ENCODE data around the gene VAX1.
"Not testable (repeated sequence)": the region's sequence is repeated elsewhere in the genome, so short reads cannot be mapped to it uniquely, and the experiment has no call there.

Gene VAX1, protein sequence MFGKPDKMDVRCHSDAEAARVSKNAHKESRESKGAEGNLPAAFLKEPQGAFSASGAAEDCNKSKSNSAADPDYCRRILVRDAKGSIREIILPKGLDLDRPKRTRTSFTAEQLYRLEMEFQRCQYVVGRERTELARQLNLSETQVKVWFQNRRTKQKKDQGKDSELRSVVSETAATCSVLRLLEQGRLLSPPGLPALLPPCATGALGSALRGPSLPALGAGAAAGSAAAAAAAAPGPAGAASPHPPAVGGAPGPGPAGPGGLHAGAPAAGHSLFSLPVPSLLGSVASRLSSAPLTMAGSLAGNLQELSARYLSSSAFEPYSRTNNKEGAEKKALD

DNA sequence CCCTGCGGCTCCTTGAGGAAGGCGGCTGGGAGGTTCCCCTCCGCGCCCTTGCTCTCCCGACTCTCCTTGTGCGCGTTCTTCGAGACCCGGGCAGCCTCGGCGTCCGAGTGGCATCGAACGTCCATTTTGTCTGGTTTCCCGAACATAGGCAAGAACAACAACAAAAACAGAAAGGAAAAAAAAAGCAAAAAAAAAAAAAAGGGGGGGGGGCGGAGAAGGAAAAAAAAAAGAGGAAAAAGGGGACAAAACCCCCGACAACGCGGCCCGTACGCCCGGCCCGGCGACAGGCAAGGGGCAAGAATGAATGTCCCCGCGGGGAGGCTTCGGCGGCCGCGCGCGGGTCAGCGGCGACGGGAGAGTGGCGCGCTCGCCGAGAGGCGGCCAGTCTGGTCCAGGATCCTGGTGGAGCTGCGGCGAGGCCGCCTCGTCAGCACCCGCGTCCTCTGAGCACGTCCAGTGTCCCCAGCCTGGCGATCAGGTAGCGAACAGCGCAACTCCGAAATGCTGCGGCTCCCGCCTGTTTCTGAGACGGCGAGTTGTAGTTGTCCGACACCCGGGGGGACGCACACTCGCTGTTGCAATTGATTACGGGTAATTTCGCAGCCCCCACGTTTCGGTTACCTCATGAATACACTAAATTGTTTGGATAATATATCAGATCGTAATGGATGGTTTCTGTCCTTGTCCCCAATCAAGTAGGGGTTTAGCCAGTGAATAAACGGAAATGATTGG, at the start of gene VAX1:
Gene VAX1, minus strand, starts transcription at position 360 of the 732 bp plus-strand sequence. Its CDS starts 214 bp downstream, at position 146.
- TF ChIP-seq, protein P1, sequence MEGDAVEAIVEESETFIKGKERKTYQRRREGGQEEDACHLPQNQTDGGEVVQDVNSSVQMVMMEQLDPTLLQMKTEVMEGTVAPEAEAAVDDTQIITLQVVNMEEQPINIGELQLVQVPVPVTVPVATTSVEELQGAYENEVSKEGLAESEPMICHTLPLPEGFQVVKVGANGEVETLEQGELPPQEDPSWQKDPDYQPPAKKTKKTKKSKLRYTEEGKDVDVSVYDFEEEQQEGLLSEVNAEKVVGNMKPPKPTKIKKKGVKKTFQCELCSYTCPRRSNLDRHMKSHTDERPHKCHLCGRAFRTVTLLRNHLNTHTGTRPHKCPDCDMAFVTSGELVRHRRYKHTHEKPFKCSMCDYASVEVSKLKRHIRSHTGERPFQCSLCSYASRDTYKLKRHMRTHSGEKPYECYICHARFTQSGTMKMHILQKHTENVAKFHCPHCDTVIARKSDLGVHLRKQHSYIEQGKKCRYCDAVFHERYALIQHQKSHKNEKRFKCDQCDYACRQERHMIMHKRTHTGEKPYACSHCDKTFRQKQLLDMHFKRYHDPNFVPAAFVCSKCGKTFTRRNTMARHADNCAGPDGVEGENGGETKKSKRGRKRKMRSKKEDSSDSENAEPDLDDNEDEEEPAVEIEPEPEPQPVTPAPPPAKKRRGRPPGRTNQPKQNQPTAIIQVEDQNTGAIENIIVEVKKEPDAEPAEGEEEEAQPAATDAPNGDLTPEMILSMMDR (conservative IDR thresholded peaks at IDR 0.05; ENCODE audit: low read depth, low read length), result no peak
- H3K4me3 ChIP-seq (ENCODE audit: low read length), result peak within 1 kb of the TSS; percentile 27
- no peak for DNase-seq (ENCODE audit: low read depth)

- DNase-seq (ENCODE audit: low read depth), result no peak
- no peak overlapping the region for H3K4me3 ChIP-seq (ENCODE audit: low read length)
- TF ChIP-seq, protein P1 (conservative IDR thresholded peaks at IDR 0.05; ENCODE audit: low read depth, low read length), result no peak
These were observed 49.0 kb upstream of the VAX1 start for GRCh38 chr10:117186832-117187615.

DNA sequence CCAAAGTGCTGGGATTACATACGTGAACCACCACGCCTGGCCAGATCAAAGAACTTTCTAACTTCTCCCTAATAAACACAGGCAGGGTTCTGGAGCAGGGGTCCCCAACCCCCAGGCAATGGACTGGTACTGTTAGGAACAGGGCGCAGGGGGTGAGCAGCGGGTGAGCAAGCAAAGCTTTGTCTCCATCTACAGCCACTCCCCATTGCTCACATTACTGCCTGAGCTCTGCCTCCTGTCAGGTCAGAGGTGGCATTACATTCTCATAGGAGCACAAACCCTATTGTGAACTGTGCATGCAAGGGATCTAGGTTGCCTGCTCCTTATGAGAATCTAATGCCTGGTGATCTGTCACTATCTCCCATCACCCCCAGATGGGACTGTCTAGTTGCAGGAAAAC, 47.7 kb upstream of the VAX1 start:
- not testable (repeated sequence) for H3K4me3 ChIP-seq (ENCODE audit: low read length); DNase-seq (ENCODE audit: low read depth)

GRCh38 chr10:117184821-117185220, 46.8 kb upstream of the VAX1 start:
- no peak overlapping the region for H3K4me3 ChIP-seq (ENCODE audit: low read length)
- TF ChIP-seq, protein P1 (conservative IDR thresholded peaks at IDR 0.05; ENCODE audit: low read depth, low read length), result no peak
- DNase-seq (ENCODE audit: low read depth), result no peak

DNA sequence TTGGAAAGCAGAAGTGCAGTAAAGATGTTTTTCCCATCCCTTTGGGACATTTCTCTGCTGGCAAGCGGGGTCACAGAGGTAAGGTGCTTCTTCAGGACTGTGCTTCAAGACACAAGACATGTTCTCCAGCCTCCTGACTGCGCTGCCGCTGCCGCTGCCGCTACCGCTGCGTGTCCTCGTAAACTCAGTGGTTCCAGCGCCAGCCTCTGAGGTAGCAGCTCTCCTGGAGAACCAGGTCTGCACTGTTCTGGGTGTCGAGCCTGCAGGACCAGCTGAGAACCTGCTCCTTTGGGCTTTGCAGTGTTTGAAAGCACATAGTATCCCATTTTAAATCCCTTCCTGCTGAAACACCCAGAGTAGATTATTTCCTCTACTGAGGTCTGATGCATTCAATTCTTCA, 46.2 kb upstream of the VAX1 start:
- no peak for DNase-seq (ENCODE audit: low read depth)
- H3K4me3 ChIP-seq (ENCODE audit: low read length), result no peak overlapping the region
- TF ChIP-seq, protein P1 (conservative IDR thresholded peaks at IDR 0.05; ENCODE audit: low read depth, low read length), result no peak

DNA sequence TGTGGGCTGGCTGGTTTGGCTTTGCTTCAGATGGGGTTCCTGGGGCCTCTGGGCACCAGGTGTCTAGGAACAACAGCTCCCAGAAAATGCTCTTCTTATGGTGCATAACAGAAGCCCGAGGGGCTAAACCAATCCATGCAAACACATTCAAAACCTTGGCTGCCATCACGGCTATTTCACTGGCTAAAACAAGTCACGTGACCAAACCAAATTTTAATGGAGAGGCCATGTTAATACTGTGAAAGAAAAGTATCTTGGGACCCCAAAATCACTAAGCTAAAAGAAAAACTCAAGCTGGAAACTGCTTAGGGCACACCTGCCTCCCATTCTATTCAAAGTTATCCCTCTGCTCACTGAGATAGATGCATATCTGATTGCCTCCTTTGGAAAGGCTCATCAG, 40.1 kb upstream of the VAX1 start:
- H3K4me3 ChIP-seq (ENCODE audit: low read length), result no peak overlapping the region
- TF ChIP-seq, protein P1 (conservative IDR thresholded peaks at IDR 0.05; ENCODE audit: low read depth, low read length), result no peak
- DNase-seq (ENCODE audit: low read depth), result no peak

GRCh38 chr10:117175901-117176534, 37.9 kb upstream of the VAX1 start:
- peak; percentile 22 for DNase-seq (ENCODE audit: low read depth)
- peak overlapping the region; percentile 50 for H3K4me3 ChIP-seq (ENCODE audit: low read length)

More at GRCh38 chr10:117175901-117176534, 37.9 kb upstream of the VAX1 start:
- TF ChIP-seq, protein P1 (conservative IDR thresholded peaks at IDR 0.05; ENCODE audit: low read depth, low read length), result peak; percentile 87

Measured in retinal pigment epithelial cell (primary cell).